ENCODE measurements around the gene MBP.

MBP gene

DNA sequence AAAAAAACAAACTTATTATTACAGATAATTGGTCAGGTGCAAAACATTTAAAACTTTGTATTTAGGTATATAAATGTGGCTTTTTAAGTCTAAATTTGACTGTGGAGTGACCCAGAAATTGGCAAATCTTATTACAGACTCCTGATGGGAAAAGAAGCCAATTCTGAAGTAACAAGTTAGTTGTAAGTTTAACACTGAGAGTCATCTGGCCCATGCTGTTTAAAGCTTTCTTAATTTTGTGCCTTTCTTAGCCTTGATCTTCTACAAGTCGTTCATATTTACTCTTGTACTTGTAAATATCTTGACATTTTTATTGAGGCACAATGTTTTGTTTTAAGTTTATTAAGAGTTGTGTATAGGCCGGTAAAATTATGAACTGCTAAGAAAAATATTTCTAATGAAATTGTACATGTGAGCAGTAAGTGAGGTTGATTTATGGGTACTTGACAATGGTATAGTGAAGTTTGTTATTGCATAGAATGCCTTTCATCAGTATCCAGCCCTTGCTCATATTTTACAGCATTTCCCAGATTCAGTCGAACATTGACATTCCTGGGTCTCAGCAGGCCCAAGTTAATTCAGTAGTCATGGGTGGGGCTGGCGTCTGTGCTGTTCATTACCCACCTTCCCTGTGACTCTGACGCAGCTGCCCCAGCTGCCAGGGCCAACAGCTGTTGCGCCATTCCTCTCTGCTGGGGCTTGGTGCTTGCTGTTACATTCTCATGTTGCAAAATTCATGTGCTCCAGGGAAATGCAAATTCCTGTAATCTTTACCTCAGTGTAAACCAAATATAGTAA is 188.8 kb downstream of the MBP start:
- DNase-seq (ENCODE audit: low read depth) = no peak

DNA sequence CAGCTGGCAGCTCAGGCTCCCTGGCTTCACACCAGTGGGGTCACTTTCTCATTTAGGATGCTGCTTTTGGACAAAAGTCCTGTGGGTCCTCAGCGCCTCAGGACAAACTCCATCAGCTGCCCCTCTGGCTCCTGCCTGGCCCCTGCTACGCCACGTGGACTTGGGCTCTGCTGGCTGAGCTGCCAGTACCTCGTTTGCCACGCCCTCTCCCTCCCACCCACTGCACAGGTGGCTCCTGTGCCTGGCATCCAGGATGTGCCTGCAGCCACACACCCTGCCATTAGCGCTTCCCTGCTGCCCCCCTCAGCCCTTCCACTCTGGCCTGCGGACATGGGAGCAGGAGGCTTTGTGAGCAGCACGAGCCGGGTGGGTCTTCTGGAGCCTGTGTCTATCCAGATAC is 191.3 kb downstream of the MBP start:
- no peak for DNase-seq (ENCODE audit: low read depth)

DNA sequence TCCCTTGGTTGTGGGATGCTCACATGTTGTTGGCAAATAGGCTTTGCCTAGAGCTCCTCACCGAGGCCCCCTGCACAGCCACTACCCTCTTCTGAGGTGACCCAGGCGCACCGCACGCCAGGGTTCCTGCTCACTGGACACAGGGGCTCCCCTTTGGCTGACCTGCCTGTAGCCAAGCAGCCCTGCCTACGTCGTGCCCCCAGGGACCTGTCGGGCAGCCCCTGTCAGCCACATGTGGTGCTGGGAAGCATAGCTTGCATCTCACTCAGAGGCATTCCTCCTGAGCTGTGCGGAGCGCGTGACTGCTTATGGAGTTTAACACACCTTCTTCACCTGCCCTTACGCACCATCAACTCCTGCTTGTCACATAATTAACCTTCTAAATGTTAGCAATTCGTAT is 194.0 kb downstream of the MBP start:
- no peak for DNase-seq (ENCODE audit: low read depth)

- no peak for DNase-seq (ENCODE audit: low read depth)
Measured at GRCh38 chr18:76937597-76937996, 195.0 kb downstream of the MBP start.

DNA sequence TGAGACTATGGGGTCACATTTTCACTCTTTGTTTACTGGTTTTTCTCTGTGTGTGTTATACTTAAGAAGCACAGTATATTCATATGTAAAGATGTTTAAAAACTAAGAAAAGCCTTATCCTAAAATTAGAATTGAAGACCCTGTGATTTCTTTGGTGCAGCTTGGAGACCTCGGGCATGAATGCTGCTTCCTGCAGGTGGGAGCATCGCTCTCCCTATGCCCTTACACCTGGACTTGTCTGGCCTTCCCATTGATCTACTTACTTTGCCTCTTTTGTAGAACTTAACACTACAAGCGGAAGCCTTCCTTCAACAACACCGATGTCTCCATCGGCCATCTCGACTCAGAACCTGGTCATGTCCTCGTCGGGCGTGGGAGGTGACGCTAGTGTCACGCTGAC is 195.7 kb downstream of the MBP start:
- DNase-seq (ENCODE audit: low read depth) = no peak

DNA sequence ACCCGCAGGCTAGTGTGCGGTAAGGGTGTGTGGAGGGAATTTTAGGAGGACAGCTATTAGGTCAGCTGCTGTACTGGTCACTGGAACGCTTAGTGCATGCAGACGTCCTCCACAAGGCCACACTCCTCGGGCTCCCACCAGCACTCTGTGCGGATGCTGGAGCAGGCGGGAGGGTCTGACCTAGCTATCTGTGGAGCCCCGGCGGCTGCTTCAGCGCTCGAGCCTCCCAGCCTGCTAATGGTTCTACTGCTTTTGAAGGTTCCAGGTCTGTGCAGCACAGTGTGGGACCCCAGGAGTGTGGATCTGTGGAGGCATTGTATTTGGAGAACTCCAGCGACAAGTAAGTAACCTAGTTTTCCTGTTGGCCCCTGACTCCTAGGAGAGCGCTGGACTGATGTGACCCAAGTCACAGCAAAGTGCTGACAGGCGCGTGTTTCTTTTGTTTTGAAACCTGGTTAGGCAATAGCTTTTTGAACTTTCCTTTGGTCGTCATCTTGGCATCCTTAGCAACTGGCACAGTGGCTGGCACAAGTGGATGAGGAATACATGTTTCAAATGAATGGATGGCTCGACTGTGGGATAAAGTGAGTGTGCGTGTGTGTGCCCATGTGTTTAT is 196.8 kb downstream of the MBP start:
- no peak for DNase-seq (ENCODE audit: low read depth)

GRCh38 chr18:76932026-76932819 is 200.4 kb downstream of the MBP start:
- no peak for DNase-seq (ENCODE audit: low read depth)

- no peak for DNase-seq (ENCODE audit: low read depth)
Measured at GRCh38 chr18:76931171-76931570, 201.4 kb downstream of the MBP start.

Data from activated T-helper 1 cell treated with Interleukin-2 at 50 U/mL for 16 hours (primary cell).